IPS-15b (cell line): ENCODE measurements around the gene OR52H1.

Source experiments
- H3K27me3 ChIP-seq: one replicate; pipeline ENCODE4 v1.6.1; 2013; ENCODE audit warnings: low read length; ENCODE audit not compliant: control insufficient read depth, insufficient read depth
- H3K36me3 ChIP-seq: one replicate; pipeline ENCODE4 v1.6.1; 2013; ENCODE audit warnings: low read length; ENCODE audit not compliant: control insufficient read depth, insufficient read depth
- H3K4me1 ChIP-seq: one replicate; pipeline ENCODE4 v1.6.1; 2013; ENCODE audit warnings: mild to moderate bottlenecking, low read length; ENCODE audit not compliant: control insufficient read depth, insufficient read depth
- H3K4me3 ChIP-seq: one replicate; pipeline ENCODE4 v1.5.1; 2013; ENCODE audit warnings: low read depth, low read length
- H3K9ac ChIP-seq: one replicate; pipeline ENCODE4 v1.6.1; 2013; ENCODE audit warnings: low read depth, mild to moderate bottlenecking, low read length
- H3K9me3 ChIP-seq: one replicate; pipeline ENCODE4 v1.6.1; 2013; ENCODE audit warnings: mild to moderate bottlenecking, low read length; ENCODE audit not compliant: control insufficient read depth, insufficient read depth

The OR52H1 gene

DNA sequence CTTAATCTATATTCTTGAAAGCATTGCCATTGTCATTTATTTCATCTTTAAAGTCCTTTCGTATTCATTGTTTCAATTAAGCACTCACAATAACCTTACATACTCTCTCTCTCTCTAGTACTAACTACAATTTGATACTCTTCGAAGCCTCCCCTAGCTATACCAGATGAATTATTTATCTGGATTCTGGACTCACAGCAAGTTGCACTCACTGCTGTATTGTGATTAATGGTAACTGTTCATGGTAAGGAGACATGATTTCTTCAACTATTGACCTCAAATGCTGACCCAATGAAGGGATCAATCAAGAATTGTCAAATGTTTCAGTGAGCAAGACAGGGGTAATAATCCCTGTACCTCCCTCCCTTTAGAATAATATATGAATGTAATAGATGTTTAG lies 26.3 kb upstream of the OR52H1 start:
- H3K27me3 ChIP-seq, result no peaks in the 10 kb centered on the region
- no peak overlapping the region for H3K4me3 ChIP-seq
- no peaks in the 10 kb centered on the region for H3K9me3 ChIP-seq
- no peaks in the 10 kb centered on the region for H3K36me3 ChIP-seq
- no peaks in the 10 kb centered on the region for H3K4me1 ChIP-seq
- H3K9ac ChIP-seq, result no peak overlapping the region

- H3K4me3 ChIP-seq, result no peak overlapping the region
- no peaks in the 10 kb centered on the region for H3K4me1 ChIP-seq
- no peak overlapping the region for H3K9ac ChIP-seq
- H3K9me3 ChIP-seq, result no peaks in the 10 kb centered on the region
- H3K27me3 ChIP-seq, result no peaks in the 10 kb centered on the region
- H3K36me3 ChIP-seq, result no peaks in the 10 kb centered on the region
Observed at GRCh38 chr11:5564259-5565019, 16.1 kb upstream of the OR52H1 start.

- Histone ChIP-seq H3K27me3 (no peaks in the 10 kb centered on the region), H3K4me1 (no peaks in the 10 kb centered on the region), H3K4me3 (no peak overlapping the region), H3K9ac (no peak overlapping the region), H3K9me3 (no peaks in the 10 kb centered on the region), H3K36me3 (no peaks in the 10 kb centered on the region)
Observed at GRCh38 chr11:5557751-5558150, 9.4 kb upstream of the OR52H1 start.

GRCh38 chr11:5556596-5557188 lies 8.4 kb upstream of the OR52H1 start:
- no peaks in the 10 kb centered on the region for H3K36me3 ChIP-seq
- H3K4me3 ChIP-seq, result no peak overlapping the region
- no peaks in the 10 kb centered on the region for H3K9me3 ChIP-seq
- no peaks in the 10 kb centered on the region for H3K27me3 ChIP-seq
- no peak overlapping the region for H3K9ac ChIP-seq
- no peaks in the 10 kb centered on the region for H3K4me1 ChIP-seq

GRCh38 chr11:5553343-5553742 lies 5.0 kb upstream of the OR52H1 start:
- Histone ChIP-seq H3K9ac (no peak overlapping the region), H3K36me3 (no peaks in the 10 kb centered on the region), H3K9me3 (no peaks in the 10 kb centered on the region), H3K4me1 (no peaks in the 10 kb centered on the region), H3K4me3 (no peak overlapping the region), H3K27me3 (no peaks in the 10 kb centered on the region)

- H3K27me3 ChIP-seq, result no peaks in the 10 kb centered on the region
- no peaks in the 10 kb centered on the region for H3K9me3 ChIP-seq
- no peak overlapping the region for H3K4me3 ChIP-seq
- H3K4me1 ChIP-seq, result no peaks in the 10 kb centered on the region
- no peak overlapping the region for H3K9ac ChIP-seq
- H3K36me3 ChIP-seq, result no peaks in the 10 kb centered on the region
Observed at GRCh38 chr11:5550440-5551095, 2.2 kb upstream of the OR52H1 start.

DNA sequence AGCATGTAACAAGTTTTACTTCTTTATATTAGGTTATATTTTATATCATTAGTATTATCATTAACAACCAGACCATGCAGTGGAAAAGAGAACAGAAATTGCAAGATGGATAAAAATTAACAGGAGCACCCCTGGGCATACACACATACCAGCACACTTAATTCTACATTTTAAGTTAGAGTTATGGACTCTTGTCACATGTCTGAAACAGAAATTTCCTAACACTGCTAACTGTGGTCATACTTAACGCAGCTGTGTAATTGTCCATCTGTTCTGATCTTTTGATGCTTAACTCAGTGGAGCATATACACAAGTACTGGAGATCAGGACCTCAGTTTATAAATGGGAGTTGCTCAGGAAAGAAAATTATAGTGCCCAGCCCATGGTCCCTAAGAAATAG lies 358 bp downstream of the OR52H1 start:
- no peak overlapping the region for H3K4me3 ChIP-seq
- no peak overlapping the region for H3K9ac ChIP-seq
- no peaks in the 10 kb centered on the region for H3K9me3 ChIP-seq
- no peaks in the 10 kb centered on the region for H3K36me3 ChIP-seq
- H3K27me3 ChIP-seq, result no peaks in the 10 kb centered on the region
- no peaks in the 10 kb centered on the region for H3K4me1 ChIP-seq

- Histone ChIP-seq H3K27me3 (no peaks in the 10 kb centered on the region), H3K9ac (no peak overlapping the region), H3K4me3 (no peak overlapping the region), H3K36me3 (no peaks in the 10 kb centered on the region), H3K4me1 (no peaks in the 10 kb centered on the region), H3K9me3 (no peaks in the 10 kb centered on the region)
Observed at GRCh38 chr11:5546457-5546856, 1.9 kb downstream of the OR52H1 start.

- Histone ChIP-seq H3K9me3 (no peaks in the 10 kb centered on the region), H3K4me1 (no peaks in the 10 kb centered on the region), H3K36me3 (no peaks in the 10 kb centered on the region), H3K4me3 (no peak overlapping the region), H3K27me3 (no peaks in the 10 kb centered on the region), H3K9ac (no peak overlapping the region)
Observed at GRCh38 chr11:5541427-5541826, 6.9 kb downstream of the OR52H1 start.

DNA sequence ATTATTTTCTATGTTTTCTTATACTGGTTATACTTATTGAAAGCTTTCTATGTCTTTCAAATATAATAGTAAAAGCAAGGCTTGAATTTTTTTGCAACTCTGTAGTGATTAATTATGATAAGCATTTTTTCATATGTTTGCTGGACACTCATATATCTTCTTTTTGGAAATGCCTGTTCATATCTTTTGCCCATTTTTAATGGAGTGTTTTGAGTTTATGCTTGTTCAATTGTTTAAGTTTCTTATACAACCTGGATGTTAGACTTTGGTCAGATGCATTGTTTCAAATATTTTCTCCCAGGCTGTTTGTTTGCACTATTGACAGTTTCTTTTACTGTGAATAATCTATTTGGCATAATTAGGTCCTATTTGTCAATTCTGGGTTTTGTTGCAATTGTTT lies 11.9 kb downstream of the OR52H1 start:
- no peak overlapping the region for H3K4me3 ChIP-seq
- no peak overlapping the region for H3K9ac ChIP-seq
- no peaks in the 10 kb centered on the region for H3K9me3 ChIP-seq
- no peaks in the 10 kb centered on the region for H3K4me1 ChIP-seq
- no peaks in the 10 kb centered on the region for H3K36me3 ChIP-seq
- no peaks in the 10 kb centered on the region for H3K27me3 ChIP-seq

DNA sequence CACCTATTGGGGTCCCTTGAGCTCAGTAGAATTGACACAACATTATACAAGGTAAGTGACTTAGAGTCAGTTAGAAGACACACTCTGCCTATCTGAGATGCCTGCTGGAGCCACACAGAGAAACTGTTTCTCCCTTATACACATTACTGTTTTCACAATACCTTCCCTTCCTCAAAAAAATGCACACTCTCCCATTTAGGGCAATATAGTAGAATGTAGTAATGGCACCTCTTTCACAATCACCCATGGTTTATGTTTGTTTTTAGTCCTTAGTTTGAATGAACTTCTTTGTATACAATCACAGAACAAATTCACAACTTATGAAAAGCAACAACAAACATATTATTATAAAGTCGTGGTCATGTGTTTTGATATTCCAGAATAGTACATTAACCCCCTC lies 14.3 kb downstream of the OR52H1 start:
- Histone ChIP-seq H3K9ac (no peak overlapping the region), H3K27me3 (no peaks in the 10 kb centered on the region), H3K36me3 (no peaks in the 10 kb centered on the region), H3K4me1 (no peaks in the 10 kb centered on the region), H3K4me3 (no peak overlapping the region), H3K9me3 (no peaks in the 10 kb centered on the region)
